ENCODE measurements around the gene KRTAP13-3.

GRCh38 chr21:30468900-30469714 lies 43.4 kb upstream of the KRTAP13-3 start:
- TF ChIP-seq CTCF (IDR thresholded peaks at IDR 0.05) (no peak), POLR2A (IDR thresholded peaks at IDR 0.05) (no peak)

Data from breast epithelium (tissue), 3 donors.